ENCODE results near the gene CCDC83. TPM values are rescaled to one million over a fixed set of nuclear protein-coding genes. Genes with fewer than 3 reads are reported as not detected.

The CCDC83 gene
- total and polyA plus RNA-seq, 4 donors: not detected

- TF ChIP-seq CTCF (IDR thresholded peaks at IDR 0.05; ENCODE audit: control extremely low read depth, extremely low read depth): no peak
- Histone ChIP-seq H3K4me3 (no peak overlapping the region), H3K9ac (ENCODE audit: insufficient read depth in 1 of 2, low read length in 2 of 2) (no peak overlapping the region), H3K27me3 (ENCODE audit: control insufficient read depth in 3 of 3, insufficient read depth in 3 of 3, low read length in 2 of 3) (no peaks in the 10 kb centered on the region), H3K9me3 (ENCODE audit: control insufficient read depth in 4 of 4, insufficient read depth in 3 of 4, low read length in 3 of 4) (no peaks in the 10 kb centered on the region), H3K27ac (ENCODE audit: low read depth in 1 of 2, low read length in 1 of 2) (no peak overlapping the region), H3K36me3 (ENCODE audit: control insufficient read depth in 4 of 4, insufficient read depth in 4 of 4, low read length in 4 of 4) (no peaks in the 10 kb centered on the region), H3K4me1 (ENCODE audit: control insufficient read depth in 5 of 5, insufficient read depth in 5 of 5, low read length in 5 of 5) (no peaks in the 10 kb centered on the region)
- ATAC-seq (ENCODE audit: insufficient read depth, low FRiP score): no peak
- WGBS, 2 donors: 25 to 34% methylated on average over 1 of the region's 1 CpG
- DNase-seq: no peak
Measured at GRCh38 chr11:85863855-85864254, 8.7 kb downstream of the CCDC83 start.

GRCh38 chr11:85866137-85866827 is 11.1 kb downstream of the CCDC83 start:
- Histone ChIP-seq H3K9me3 (ENCODE audit: control insufficient read depth in 4 of 4, insufficient read depth in 3 of 4, low read length in 3 of 4) (no peaks in the 10 kb centered on the region), H3K36me3 (ENCODE audit: control insufficient read depth in 4 of 4, insufficient read depth in 4 of 4, low read length in 4 of 4) (no peaks in the 10 kb centered on the region), H3K4me1 (ENCODE audit: control insufficient read depth in 5 of 5, insufficient read depth in 5 of 5, low read length in 5 of 5) (no peaks in the 10 kb centered on the region), H3K4me3 (no peak overlapping the region), H3K9ac (ENCODE audit: insufficient read depth in 1 of 2, low read length in 2 of 2) (no peak overlapping the region), H3K27ac (ENCODE audit: low read depth in 1 of 2, low read length in 1 of 2) (no peak overlapping the region), H3K27me3 (ENCODE audit: control insufficient read depth in 3 of 3, insufficient read depth in 3 of 3, low read length in 2 of 3) (no peaks in the 10 kb centered on the region)
- ATAC-seq (ENCODE audit: insufficient read depth, low FRiP score) (no peak), DNase-seq (no peak)
- 88% methylated on average over 1 of the region's 1 CpG for WGBS, 2 donors
- TF ChIP-seq CTCF (IDR thresholded peaks at IDR 0.05; ENCODE audit: control extremely low read depth, extremely low read depth): no peak

- ATAC-seq (ENCODE audit: insufficient read depth, low FRiP score) (no peak), DNase-seq (no peak)
- Histone ChIP-seq H3K4me3 (no peak overlapping the region), H3K36me3 (ENCODE audit: control insufficient read depth in 4 of 4, insufficient read depth in 4 of 4, low read length in 4 of 4) (no peaks in the 10 kb centered on the region), H3K4me1 (ENCODE audit: control insufficient read depth in 5 of 5, insufficient read depth in 5 of 5, low read length in 5 of 5) (no peaks in the 10 kb centered on the region), H3K27ac (ENCODE audit: low read depth in 1 of 2, low read length in 1 of 2) (no peak overlapping the region), H3K9ac (ENCODE audit: insufficient read depth in 1 of 2, low read length in 2 of 2) (no peak overlapping the region), H3K27me3 (ENCODE audit: control insufficient read depth in 3 of 3, insufficient read depth in 3 of 3, low read length in 2 of 3) (no peaks in the 10 kb centered on the region), H3K9me3 (ENCODE audit: control insufficient read depth in 4 of 4, insufficient read depth in 3 of 4, low read length in 3 of 4) (no peaks in the 10 kb centered on the region)
- 55 to 65% methylated on average over 3 of the region's 3 CpGs for WGBS, 2 donors
- no peak for TF ChIP-seq CTCF (IDR thresholded peaks at IDR 0.05; ENCODE audit: control extremely low read depth, extremely low read depth)
Measured at GRCh38 chr11:85867751-85868150, 12.6 kb downstream of the CCDC83 start.

- Histone ChIP-seq H3K9me3 (ENCODE audit: control insufficient read depth in 4 of 4, insufficient read depth in 3 of 4, low read length in 3 of 4) (no peaks in the 10 kb centered on the region), H3K27me3 (ENCODE audit: control insufficient read depth in 3 of 3, insufficient read depth in 3 of 3, low read length in 2 of 3) (no peaks in the 10 kb centered on the region), H3K27ac (ENCODE audit: low read depth in 1 of 2, low read length in 1 of 2) (no peak overlapping the region), H3K4me1 (ENCODE audit: control insufficient read depth in 5 of 5, insufficient read depth in 5 of 5, low read length in 5 of 5) (no peaks in the 10 kb centered on the region), H3K9ac (ENCODE audit: insufficient read depth in 1 of 2, low read length in 2 of 2) (no peak overlapping the region), H3K4me3 (no peak overlapping the region), H3K36me3 (ENCODE audit: control insufficient read depth in 4 of 4, insufficient read depth in 4 of 4, low read length in 4 of 4) (no peaks in the 10 kb centered on the region)
- DNase-seq (no peak), ATAC-seq (ENCODE audit: insufficient read depth, low FRiP score) (no peak)
- TF ChIP-seq CTCF (IDR thresholded peaks at IDR 0.05; ENCODE audit: control extremely low read depth, extremely low read depth): no peak
- 96% methylated on average over 2 of the region's 2 CpGs for WGBS, 2 donors
Measured at GRCh38 chr11:85869781-85870180, 14.6 kb downstream of the CCDC83 start.

Data from lung (tissue), 12 donors.